Measurements from ENCODE around the gene PARL. TPM values are rescaled to one million over a fixed set of nuclear protein-coding genes. Genes with fewer than 3 reads are reported as not detected.

The PARL gene
- total RNA-seq, 1 donor from 2014 or later: 93.7 TPM

DNA sequence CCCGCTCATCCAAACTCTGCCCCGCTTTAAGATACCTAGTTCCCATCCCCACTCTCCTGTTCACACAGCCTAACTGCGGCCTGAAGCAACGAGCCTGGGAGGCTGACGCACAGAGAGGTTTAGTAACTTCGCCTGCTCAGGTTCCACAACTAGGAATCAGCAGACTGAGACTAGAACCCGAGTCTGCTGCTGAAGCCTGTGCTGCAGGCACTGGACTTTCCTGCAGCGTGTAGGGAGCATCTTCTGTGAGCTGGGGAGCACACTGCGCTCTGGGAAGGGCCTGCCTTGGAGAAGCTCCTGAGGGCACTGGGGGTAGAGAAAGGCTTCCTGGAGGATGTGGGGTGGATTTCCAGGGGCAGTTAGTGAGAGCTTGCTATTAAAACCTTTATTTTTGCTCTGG, 54.5 kb downstream of the PARL start:
- no peaks in the 10 kb centered on the region for H3K9me3 Mint-ChIP-seq
- peaks cover 13% of the 10 kb centered on the region for H3K36me3 Mint-ChIP-seq (ENCODE audit: low read depth)
- no peak overlapping the region for H3K27ac Mint-ChIP-seq
- H3K4me1 Mint-ChIP-seq (ENCODE audit: low read depth): no peaks in the 10 kb centered on the region
- intact Hi-C loops (cut with micrococcal nuclease): no loop called here
- H3K27me3 Mint-ChIP-seq (ENCODE audit: insufficient read depth): peaks cover 2% of the 10 kb centered on the region
- DNase-seq (ENCODE audit: low spot score): no peak
- no peak overlapping the region for H3K4me3 Mint-ChIP-seq

DNA sequence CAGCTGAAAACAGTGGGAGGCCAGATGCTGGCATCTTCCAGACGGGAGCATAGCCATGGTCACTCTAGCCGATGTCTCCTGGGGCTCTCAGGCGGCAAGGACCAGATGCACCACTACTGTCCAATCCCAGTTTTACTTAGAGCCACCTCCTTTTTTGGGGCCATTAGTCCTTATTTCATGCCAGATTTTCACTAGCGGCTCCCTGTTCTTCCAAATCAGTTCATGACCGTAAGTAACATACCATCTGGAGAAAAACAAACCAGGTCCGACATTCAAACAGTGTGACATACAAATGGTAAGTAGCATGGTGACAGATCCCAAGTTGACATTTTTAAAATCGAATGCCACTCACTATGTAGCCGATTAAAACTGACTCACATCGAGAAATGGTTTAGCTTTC, 55.2 kb downstream of the PARL start:
- Mint-ChIP-seq H3K27ac (no peak overlapping the region), H3K9me3 (no peaks in the 10 kb centered on the region), H3K4me3 (no peak overlapping the region), H3K4me1 (ENCODE audit: low read depth) (peaks cover 1% of the 10 kb centered on the region), H3K27me3 (ENCODE audit: insufficient read depth) (peaks cover 3% of the 10 kb centered on the region), H3K36me3 (ENCODE audit: low read depth) (peaks cover 12% of the 10 kb centered on the region)
- intact Hi-C loops (cut with micrococcal nuclease): no loop called here
- DNase-seq (ENCODE audit: low spot score): no peak

DNA sequence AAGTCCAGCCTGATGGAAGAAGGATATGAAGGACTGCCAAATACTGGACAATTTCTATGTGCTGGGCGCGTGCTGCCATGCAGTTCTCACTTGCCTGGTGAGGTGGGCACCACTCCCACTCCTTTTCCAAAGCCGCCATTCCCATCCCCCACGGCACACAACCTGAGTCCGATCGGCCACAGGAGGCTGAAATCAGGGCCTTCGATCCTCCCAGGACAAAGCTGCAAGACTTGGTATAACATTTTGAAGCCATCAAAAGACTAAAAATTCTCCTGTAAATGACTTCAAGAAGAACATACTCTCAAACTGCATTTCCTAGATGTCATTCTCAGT, 56.2 kb downstream of the PARL start:
- H3K27me3 Mint-ChIP-seq (ENCODE audit: insufficient read depth): peaks cover 8% of the 10 kb centered on the region
- DNase-seq (ENCODE audit: low spot score): no peak
- H3K4me3 Mint-ChIP-seq: no peak overlapping the region
- H3K4me1 Mint-ChIP-seq (ENCODE audit: low read depth): peaks cover 9% of the 10 kb centered on the region
- H3K9me3 Mint-ChIP-seq: no peaks in the 10 kb centered on the region
- no peak overlapping the region for H3K27ac Mint-ChIP-seq
- intact Hi-C loops (cut with micrococcal nuclease): no loop called here
- H3K36me3 Mint-ChIP-seq (ENCODE audit: low read depth): peaks cover 11% of the 10 kb centered on the region

GRCh38 chr3:183827809-183828537, 56.7 kb downstream of the PARL start:
- H3K27me3 Mint-ChIP-seq (ENCODE audit: insufficient read depth): peaks cover 8% of the 10 kb centered on the region
- intact Hi-C loops (cut with micrococcal nuclease): no loop called here

DNA sequence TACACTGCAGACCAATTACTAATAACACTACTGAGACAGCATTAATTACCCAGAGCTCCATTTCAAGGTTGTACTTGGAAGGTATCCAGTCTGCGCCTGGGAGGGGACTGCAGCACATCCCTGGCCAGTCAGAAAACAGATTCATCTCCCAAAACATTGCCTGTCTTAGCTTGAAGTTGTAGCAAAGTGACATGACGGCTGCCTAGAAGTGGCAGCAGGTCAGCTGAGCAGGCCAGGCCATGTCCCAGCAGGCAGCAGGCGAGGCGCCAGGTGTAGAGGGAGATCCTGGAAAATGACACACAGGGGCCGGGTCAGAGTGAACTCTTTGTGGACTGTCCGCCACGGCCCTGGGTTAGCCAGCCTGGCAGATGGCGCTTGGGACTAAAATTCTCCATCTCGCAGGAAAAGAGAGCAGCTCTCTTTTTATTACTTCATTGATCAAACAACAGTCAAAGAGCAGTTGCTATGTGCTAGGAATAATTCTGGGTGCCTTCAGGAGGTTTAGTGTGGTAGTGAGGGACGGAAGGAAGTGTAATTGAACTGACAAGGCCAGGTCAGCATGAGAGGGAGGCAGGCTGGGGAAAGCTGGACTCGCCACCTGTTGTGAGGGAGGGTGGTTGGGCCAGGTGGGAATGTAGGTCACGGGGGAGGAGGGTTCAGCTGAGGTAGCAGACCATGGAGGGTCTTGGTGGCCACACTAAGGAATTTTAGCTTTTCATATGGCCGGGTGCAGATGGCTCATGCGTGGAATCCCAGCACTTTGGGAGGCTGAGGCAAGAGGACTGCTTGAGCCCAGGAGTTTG, 58.0 kb downstream of the PARL start:
- peaks cover 11% of the 10 kb centered on the region for H3K36me3 Mint-ChIP-seq (ENCODE audit: low read depth)
- H3K9me3 Mint-ChIP-seq: no peaks in the 10 kb centered on the region
- peak overlapping the region; percentile 8 for H3K27ac Mint-ChIP-seq
- DNase-seq (ENCODE audit: low spot score): no peak
- peaks cover 9% of the 10 kb centered on the region for H3K4me1 Mint-ChIP-seq (ENCODE audit: low read depth)
- peaks cover 8% of the 10 kb centered on the region for H3K27me3 Mint-ChIP-seq (ENCODE audit: insufficient read depth)
- peak overlapping the region; percentile 69 for H3K4me3 Mint-ChIP-seq
- intact Hi-C loops (cut with micrococcal nuclease): no loop called here

More at GRCh38 chr3:183827809-183828537, 56.7 kb downstream of the PARL start:
- Mint-ChIP-seq H3K4me1 (ENCODE audit: low read depth) (peaks cover 9% of the 10 kb centered on the region), H3K4me3 (no peak overlapping the region), H3K36me3 (ENCODE audit: low read depth) (peaks cover 11% of the 10 kb centered on the region), H3K27ac (no peak overlapping the region), H3K9me3 (no peaks in the 10 kb centered on the region)
- DNase-seq (ENCODE audit: low spot score): no peak

GRCh38 chr3:183825456-183826161, 59.1 kb downstream of the PARL start, which contains the start of gene MAP6D1:
Gene MAP6D1, minus strand, starts transcription at chr3:183825577. Its CDS starts 30 bp downstream, at chr3:183825547.
- H3K4me1 Mint-ChIP-seq (ENCODE audit: low read depth): peaks cover 9% of the 10 kb centered on the region
- peaks cover 11% of the 10 kb centered on the region for H3K36me3 Mint-ChIP-seq (ENCODE audit: low read depth)
- intact Hi-C loops (cut with micrococcal nuclease): loop anchor here (1.0 kb wide), 1 partner anchor 59 kb away; the partner anchor contains the start of gene PARL
- peaks cover 11% of the 10 kb centered on the region for H3K27me3 Mint-ChIP-seq (ENCODE audit: insufficient read depth)
- H3K4me3 Mint-ChIP-seq: peak within 1 kb of the TSS; percentile 78
- peak within 1 kb of the TSS; percentile 8 for H3K27ac Mint-ChIP-seq
- DNase-seq (ENCODE audit: low spot score): peak; percentile 5
- H3K9me3 Mint-ChIP-seq: no peaks in the 10 kb centered on the region

DNA sequence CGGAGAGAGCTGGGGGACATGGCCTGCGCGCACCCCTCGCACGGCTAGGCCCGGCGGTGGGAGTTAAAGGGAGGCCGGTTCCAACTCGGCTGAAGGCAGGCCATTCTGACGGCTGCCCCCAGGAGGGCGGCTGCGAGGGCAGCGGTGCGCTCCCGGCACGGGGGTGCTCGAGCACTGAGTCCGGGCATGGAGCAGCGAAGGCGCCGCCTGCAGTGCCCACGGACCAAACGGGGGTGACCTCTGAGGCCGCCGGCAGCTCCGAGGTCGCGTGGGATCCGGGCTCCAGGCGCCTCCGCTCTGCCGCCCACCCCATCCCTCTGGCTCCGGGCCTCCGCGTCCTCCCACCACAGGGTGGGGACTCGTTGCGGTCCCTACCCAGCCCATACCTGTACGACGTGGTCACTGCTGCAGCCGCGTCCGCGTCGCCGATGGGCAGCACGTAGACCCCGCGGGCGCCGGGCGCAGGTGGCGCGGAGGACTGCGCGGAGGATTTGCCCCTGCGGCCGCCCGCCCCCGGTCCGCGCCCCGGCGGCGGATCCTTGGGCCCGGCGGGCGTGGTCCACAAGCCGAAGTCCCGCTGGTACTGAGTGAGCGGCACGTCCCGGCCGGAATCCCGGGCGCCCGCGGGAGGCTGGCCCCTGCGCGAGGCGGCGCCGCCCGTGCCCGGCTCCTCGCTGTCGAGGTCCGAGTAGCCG, 59.8 kb downstream of the PARL start:
- peaks cover 11% of the 10 kb centered on the region for H3K27me3 Mint-ChIP-seq (ENCODE audit: insufficient read depth)
- H3K36me3 Mint-ChIP-seq (ENCODE audit: low read depth): peaks cover 9% of the 10 kb centered on the region
- H3K4me1 Mint-ChIP-seq (ENCODE audit: low read depth): peaks cover 9% of the 10 kb centered on the region
- DNase-seq (ENCODE audit: low spot score): no peak
- intact Hi-C loops (cut with micrococcal nuclease): loop anchor here (1.0 kb wide), 1 partner anchor 59 kb away; the partner anchor contains the start of gene PARL
- H3K9me3 Mint-ChIP-seq: no peaks in the 10 kb centered on the region
- H3K4me3 Mint-ChIP-seq: peak overlapping the region; percentile 78
- no peak overlapping the region for H3K27ac Mint-ChIP-seq

- Mint-ChIP-seq H3K27me3 (ENCODE audit: insufficient read depth) (peaks cover 11% of the 10 kb centered on the region), H3K4me3 (peak overlapping the region; percentile 78), H3K4me1 (ENCODE audit: low read depth) (peaks cover 9% of the 10 kb centered on the region), H3K9me3 (no peaks in the 10 kb centered on the region), H3K36me3 (ENCODE audit: low read depth) (peaks cover 8% of the 10 kb centered on the region), H3K27ac (no peak overlapping the region)
- intact Hi-C loops (cut with micrococcal nuclease): no loop called here
- no peak for DNase-seq (ENCODE audit: low spot score)
These were observed 60.7 kb downstream of the PARL start for GRCh38 chr3:183823963-183824362.

- peaks cover 11% of the 10 kb centered on the region for H3K27me3 Mint-ChIP-seq (ENCODE audit: insufficient read depth)
- H3K9me3 Mint-ChIP-seq: no peaks in the 10 kb centered on the region
- H3K27ac Mint-ChIP-seq: no peak overlapping the region
- DNase-seq (ENCODE audit: low spot score): no peak
- peak overlapping the region; percentile 37 for H3K4me3 Mint-ChIP-seq
- peaks cover 9% of the 10 kb centered on the region for H3K4me1 Mint-ChIP-seq (ENCODE audit: low read depth)
- H3K36me3 Mint-ChIP-seq (ENCODE audit: low read depth): peaks cover 8% of the 10 kb centered on the region
- intact Hi-C loops (cut with micrococcal nuclease): no loop called here
These were observed 62.0 kb downstream of the PARL start for GRCh38 chr3:183822631-183823030.

- no peak for DNase-seq (ENCODE audit: low spot score)
- Mint-ChIP-seq H3K4me3 (no peak overlapping the region), H3K36me3 (ENCODE audit: low read depth) (peaks cover 7% of the 10 kb centered on the region), H3K4me1 (ENCODE audit: low read depth) (peaks cover 24% of the 10 kb centered on the region), H3K9me3 (no peaks in the 10 kb centered on the region), H3K27me3 (ENCODE audit: insufficient read depth) (peaks cover 8% of the 10 kb centered on the region), H3K27ac (no peak overlapping the region)
- intact Hi-C loops (cut with micrococcal nuclease): no loop called here
These were observed 64.8 kb downstream of the PARL start for GRCh38 chr3:183819831-183820230.

GRCh38 chr3:183818706-183819624, 65.7 kb downstream of the PARL start:
- Mint-ChIP-seq H3K36me3 (ENCODE audit: low read depth) (peaks cover 6% of the 10 kb centered on the region), H3K9me3 (no peaks in the 10 kb centered on the region), H3K27me3 (ENCODE audit: insufficient read depth) (peaks cover 2% of the 10 kb centered on the region), H3K4me3 (no peak overlapping the region), H3K4me1 (ENCODE audit: low read depth) (peaks cover 23% of the 10 kb centered on the region), H3K27ac (no peak overlapping the region)
- intact Hi-C loops (cut with micrococcal nuclease): no loop called here
- no peak for DNase-seq (ENCODE audit: low spot score)
